ENCODE measurements around the gene PPIH.

DNA sequence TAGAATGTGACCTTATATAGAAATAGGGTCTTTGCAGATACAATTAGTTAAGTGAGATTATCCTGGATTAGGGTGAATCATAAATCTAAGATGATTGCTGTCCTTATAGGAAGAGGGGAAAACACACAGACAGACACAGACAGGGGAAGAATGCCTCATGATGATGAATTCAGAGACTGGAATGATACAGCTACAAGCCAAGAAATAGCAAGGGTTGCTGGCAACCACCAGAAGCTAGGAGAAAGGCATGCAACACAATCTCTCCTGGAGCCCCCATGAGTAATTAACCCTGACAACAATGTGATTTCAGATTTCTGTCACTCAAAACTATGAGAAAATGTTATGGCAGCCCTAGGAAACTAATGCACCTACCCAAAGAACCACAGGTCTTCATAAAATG is 19.1 kb upstream of the PPIH start:
- TF ChIP-seq, protein P1, sequence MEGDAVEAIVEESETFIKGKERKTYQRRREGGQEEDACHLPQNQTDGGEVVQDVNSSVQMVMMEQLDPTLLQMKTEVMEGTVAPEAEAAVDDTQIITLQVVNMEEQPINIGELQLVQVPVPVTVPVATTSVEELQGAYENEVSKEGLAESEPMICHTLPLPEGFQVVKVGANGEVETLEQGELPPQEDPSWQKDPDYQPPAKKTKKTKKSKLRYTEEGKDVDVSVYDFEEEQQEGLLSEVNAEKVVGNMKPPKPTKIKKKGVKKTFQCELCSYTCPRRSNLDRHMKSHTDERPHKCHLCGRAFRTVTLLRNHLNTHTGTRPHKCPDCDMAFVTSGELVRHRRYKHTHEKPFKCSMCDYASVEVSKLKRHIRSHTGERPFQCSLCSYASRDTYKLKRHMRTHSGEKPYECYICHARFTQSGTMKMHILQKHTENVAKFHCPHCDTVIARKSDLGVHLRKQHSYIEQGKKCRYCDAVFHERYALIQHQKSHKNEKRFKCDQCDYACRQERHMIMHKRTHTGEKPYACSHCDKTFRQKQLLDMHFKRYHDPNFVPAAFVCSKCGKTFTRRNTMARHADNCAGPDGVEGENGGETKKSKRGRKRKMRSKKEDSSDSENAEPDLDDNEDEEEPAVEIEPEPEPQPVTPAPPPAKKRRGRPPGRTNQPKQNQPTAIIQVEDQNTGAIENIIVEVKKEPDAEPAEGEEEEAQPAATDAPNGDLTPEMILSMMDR (conservative IDR thresholded peaks at IDR 0.05; ENCODE audit: low read depth, low read length) = no peak
- TF ChIP-seq EZH2 (IDR thresholded peaks at IDR 0.05; ENCODE audit: borderline replicate concordance, low read depth, low read length, poor library complexity, severe bottlenecking) = no peak
